WI38 (cell line): Measurements from ENCODE around the gene GJD2.

Source experiments
- H3K4me3 ChIP-seq: 2 replicates; pipeline ENCODE4 v1.5.1; 2011; ENCODE audit warnings: low read depth, mild to moderate bottlenecking, control low read depth, low read length
- TF ChIP-seq, protein P1 (sequence below): IDR thresholded peaks from 2 replicates; pipeline ENCODE4 v1.5.1; 2012; ENCODE audit warnings: low read depth, mild to moderate bottlenecking, control low read depth, low read length

The GJD2 gene

DNA sequence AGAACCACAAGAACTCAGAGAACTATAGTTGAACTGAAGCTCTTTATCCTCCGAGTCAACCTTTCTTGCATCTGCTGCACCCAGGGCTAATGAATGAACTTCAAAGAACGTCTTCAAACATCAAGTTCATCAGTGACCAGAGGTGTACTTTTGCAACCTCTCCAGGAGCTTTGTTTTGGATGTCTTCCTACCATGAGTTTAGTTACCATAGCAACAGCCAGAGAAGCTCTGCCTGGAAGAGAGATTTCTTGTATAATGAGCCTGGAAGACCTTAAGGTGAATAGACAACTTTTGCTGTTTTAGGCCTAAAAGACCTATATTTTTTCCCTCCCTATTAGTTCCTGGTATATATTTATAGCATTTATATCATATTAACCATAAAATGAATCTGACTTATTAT is 31.4 kb upstream of the GJD2 start:
- no peak overlapping the region for H3K4me3 ChIP-seq
- TF ChIP-seq, protein P1, sequence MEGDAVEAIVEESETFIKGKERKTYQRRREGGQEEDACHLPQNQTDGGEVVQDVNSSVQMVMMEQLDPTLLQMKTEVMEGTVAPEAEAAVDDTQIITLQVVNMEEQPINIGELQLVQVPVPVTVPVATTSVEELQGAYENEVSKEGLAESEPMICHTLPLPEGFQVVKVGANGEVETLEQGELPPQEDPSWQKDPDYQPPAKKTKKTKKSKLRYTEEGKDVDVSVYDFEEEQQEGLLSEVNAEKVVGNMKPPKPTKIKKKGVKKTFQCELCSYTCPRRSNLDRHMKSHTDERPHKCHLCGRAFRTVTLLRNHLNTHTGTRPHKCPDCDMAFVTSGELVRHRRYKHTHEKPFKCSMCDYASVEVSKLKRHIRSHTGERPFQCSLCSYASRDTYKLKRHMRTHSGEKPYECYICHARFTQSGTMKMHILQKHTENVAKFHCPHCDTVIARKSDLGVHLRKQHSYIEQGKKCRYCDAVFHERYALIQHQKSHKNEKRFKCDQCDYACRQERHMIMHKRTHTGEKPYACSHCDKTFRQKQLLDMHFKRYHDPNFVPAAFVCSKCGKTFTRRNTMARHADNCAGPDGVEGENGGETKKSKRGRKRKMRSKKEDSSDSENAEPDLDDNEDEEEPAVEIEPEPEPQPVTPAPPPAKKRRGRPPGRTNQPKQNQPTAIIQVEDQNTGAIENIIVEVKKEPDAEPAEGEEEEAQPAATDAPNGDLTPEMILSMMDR, result no peak

DNA sequence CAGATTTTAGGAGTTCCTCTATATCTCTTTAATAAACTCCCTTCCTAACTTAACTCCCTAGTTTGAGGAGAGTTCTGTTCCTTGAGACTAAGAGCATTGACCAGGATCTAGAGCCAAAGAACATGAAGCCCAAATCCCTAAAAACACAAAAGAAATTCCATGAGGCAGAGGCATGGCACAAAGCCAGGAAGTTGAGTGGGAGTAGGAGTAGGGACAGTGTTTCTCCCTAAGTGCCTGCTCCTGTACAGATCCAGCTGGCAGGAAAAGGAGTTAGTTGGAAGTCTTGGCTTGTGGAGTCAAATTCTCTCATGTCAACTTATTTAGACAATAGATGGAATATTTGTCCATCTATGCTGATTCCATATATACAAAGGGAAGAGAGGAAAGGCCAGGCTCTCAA is 29.2 kb upstream of the GJD2 start:
- TF ChIP-seq, protein P1, result no peak
- H3K4me3 ChIP-seq, result no peak overlapping the region

DNA sequence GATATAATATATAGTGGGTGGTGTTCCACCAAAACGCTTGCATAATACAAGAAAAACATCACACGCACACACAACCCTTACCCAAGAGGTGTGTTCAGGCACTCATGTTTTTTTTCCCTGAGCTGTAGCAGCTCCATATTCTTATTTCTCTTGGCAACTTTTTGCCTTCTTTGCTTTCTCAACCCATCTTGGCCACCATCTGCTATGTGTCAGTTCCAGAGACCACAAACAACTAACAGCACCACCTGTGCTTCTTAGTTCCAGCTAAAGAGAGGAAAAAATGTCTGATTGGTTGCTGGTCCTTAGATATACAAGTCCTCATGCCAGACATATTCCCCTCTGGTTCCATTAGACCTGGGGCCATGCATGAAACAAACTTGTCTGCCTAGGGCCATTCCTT is 28.6 kb upstream of the GJD2 start:
- TF ChIP-seq, protein P1, result no peak
- H3K4me3 ChIP-seq, result no peak overlapping the region

DNA sequence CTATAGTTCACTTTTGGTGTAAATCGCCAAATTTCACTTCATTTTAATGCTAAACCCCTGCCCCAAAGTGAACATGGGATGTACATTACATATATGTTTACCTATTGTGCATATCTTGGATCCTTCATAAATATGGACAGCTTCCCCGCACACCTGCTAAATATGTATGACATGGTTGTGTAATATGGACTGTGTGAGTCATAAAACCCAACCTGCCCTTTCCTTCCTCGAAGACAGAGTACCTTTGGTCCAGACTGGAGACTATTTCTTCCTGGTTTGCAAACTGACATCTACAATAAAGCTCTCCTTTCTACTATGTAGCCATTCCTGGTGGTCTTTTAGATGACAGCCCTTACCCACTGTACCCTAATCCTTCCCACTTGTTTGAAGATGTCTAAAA is 28.1 kb upstream of the GJD2 start:
- H3K4me3 ChIP-seq, result no peak overlapping the region
- TF ChIP-seq, protein P1, result no peak

DNA sequence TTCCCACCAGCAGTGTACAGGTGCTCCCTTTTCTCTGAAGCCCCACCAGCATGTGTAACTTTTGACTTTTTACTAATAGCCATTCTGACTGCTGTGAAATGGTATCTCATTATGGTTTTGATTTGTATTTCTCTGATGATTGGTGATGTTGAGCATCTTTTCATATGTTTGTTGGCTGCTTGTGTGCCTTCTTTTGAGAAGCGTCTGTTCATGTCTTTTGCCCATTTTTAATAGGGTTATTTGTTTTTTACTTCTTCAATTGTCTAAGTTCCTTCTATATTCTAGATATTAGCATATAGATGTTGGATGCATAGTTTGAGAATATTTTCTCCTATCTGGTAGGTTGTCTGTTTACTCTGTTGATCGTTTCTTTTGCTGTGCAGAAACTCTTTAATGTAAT is 25.9 kb upstream of the GJD2 start:
- TF ChIP-seq, protein P1, result no peak
- no peak overlapping the region for H3K4me3 ChIP-seq

DNA sequence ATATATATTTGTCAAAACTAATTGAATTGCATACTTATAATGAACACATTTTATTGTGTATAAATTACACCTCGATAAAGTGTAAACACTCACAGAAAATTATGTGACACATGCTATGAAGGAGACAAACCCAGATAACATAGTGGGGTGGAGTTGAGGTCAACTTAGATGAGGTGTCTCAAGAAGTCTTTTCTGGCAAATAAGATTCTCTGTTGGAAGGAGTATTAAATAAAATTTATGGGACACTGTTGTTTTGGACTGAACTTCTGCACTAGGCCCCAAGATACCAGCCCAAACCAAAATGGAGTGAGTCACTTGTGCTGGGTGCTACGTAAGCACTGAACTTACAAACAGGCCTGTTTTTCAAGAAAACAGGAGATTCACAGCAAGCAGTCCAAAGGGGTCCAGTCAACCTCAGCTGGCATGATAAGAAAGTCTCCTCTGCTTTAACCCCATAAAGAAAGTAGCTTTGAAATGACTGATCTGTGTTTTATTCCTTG is 21.9 kb upstream of the GJD2 start:
- no peak overlapping the region for H3K4me3 ChIP-seq
- TF ChIP-seq, protein P1, result no peak

DNA sequence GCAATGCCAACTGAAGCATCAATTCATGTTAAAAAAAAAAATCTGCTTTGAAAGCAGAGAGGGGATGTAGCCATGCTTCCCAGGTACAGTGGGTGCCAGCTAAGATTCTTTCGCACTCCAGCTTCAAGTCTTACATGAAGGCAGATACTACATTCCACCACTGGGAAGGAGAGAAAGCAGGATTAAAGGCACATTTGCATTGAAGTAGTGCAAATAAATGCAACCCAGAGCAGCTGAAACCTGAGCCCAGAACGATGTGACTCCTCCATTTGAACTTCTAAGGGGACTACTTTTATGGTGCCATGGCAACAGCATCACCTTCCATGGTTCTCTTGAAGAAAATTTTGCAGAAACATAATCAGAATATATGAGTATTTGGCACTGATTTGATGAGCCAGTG is 19.1 kb upstream of the GJD2 start:
- no peak overlapping the region for H3K4me3 ChIP-seq
- TF ChIP-seq, protein P1, result no peak
